Lung (tissue), 12 donors: Measurements from ENCODE around the gene MTERF4. TPM values are rescaled to one million over a fixed set of nuclear protein-coding genes. Genes with fewer than 3 reads are reported as not detected.

ENCODE experiments used
- ATAC-seq: fragments of 200-7000 bp; cut with Tn5 transposase; one replicate; pipeline ENCODE4 v1.9.1; 2020; ENCODE audit warnings: moderate number of reproducible peaks; ENCODE audit not compliant: insufficient read depth, low FRiP score
- DNase-seq, 3 donors: peaks; one replicate each; pipeline ENCODE4 v3.0.0-alpha.2; 2013 to 2017
- H3K27ac ChIP-seq, 2 donors: one replicate each; pipeline ENCODE4 v1.5.1; 2013; ENCODE audit warnings: mild to moderate bottlenecking in 2 of 2, moderate library complexity in 2 of 2, control low read depth in 1 of 2, inconsistent platforms in 1 of 2, low read depth in 1 of 2, low read length in 1 of 2
- H3K27me3 ChIP-seq, 3 donors: one replicate each; pipeline ENCODE4 v1.5.1; 2013; ENCODE audit warnings: low read length in 2 of 3; ENCODE audit not compliant: control insufficient read depth in 3 of 3, insufficient read depth in 3 of 3
- H3K36me3 ChIP-seq, 4 donors: one replicate each; pipeline ENCODE4 v1.5.1; 2013; ENCODE audit warnings: low read length in 4 of 4, mild to moderate bottlenecking in 1 of 4, moderate library complexity in 1 of 4; ENCODE audit not compliant: control insufficient read depth in 4 of 4, insufficient read depth in 4 of 4
- H3K4me1 ChIP-seq, 5 donors: one replicate each; pipeline ENCODE4 v1.5.1; 2013; ENCODE audit warnings: low read length in 5 of 5, mild to moderate bottlenecking in 2 of 5, moderate library complexity in 1 of 5; ENCODE audit not compliant: control insufficient read depth in 5 of 5, insufficient read depth in 5 of 5
- H3K4me3 ChIP-seq: one replicate; pipeline ENCODE4 v1.5.1; 2013; ENCODE audit warnings: mild to moderate bottlenecking, control low read depth, moderate library complexity
- H3K9ac ChIP-seq, 2 donors: one replicate each; pipeline ENCODE4 v1.5.1; 2013; ENCODE audit warnings: low read length in 2 of 2, control low read depth in 1 of 2; ENCODE audit not compliant: insufficient read depth in 1 of 2
- H3K9me3 ChIP-seq, 4 donors: one replicate each; pipeline ENCODE4 v1.5.1; 2013; ENCODE audit warnings: low read length in 3 of 4, mild to moderate bottlenecking in 1 of 4, moderate library complexity in 1 of 4; ENCODE audit not compliant: control insufficient read depth in 4 of 4, insufficient read depth in 3 of 4
- WGBS, 2 donors: extraction: QIAGEN DNeasy Blood & Tissue Kit; methylation state at CpG; one replicate each; pipeline ENCODE4 v1.1.7; 2013; 5-methylcytosine and 5-hydroxymethylcytosine counted together
- polyA plus RNA-seq, 2 donors: library from polyadenylated mRNA; stranded (reverse); fragments of 200-250 nt; gene quantifications; one replicate each; pipeline ENCODE4 v1.2.1, GENCODE V29; 2013
- total RNA-seq, 2 donors: library from RNA; depleted of rRNA in 1 of 2; stranded (reverse); fragments of >200 nt in 1 of 2; gene quantifications; one replicate each; pipeline ENCODE4 v1.2.1, GENCODE V29; 2014 to 2021
- TF ChIP-seq, protein P1 (sequence below): IDR thresholded peaks from 2 replicates; pipeline ENCODE4 v1.5.1; 2012; ENCODE audit warnings: mild to moderate bottlenecking; ENCODE audit errors: control extremely low read depth, extremely low read depth
- donor health status: control.
- donor health status: control.
- donor health status: Bipolar disorder and iron deficiency.
- donor health status: healthy.
- donor health status: DM: yes; HTN: yes; CAD: no.

Gene MTERF4
- total and polyA plus RNA-seq, 4 donors = 23.5 to 50.1 (median 27.5) TPM

DNA sequence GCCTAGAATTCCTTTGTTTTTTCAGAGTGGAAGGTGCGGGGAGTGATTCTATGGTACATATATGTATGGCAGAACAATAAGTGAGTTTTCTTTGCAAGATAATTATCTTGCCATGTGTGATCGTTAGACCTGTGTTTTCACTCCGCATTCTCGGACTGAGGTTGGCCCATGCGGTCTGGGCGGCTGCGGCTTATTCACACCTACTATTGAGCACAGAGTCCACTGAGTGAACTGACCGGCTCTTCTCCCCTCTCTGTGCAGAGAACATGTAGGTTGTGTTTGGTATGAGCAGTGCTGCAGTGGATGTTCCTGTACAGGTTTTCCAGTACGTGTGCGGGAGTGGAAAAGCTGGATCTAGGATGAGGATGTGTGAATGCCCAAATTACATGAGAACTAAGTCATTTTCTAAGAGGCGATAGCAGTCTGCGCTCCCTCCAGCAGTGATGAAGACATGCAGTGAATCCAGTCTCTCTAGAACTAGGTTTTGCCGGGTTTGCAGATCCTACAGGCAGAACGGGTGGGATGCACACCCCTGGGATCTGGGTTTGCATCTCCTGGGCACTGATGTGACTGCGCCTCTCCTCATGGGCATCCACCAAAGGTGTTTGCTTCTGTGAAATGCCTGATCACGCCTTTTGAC is 27.1 kb downstream of the MTERF4 start:
- DNase-seq (no peak), ATAC-seq (no peak)
- Histone ChIP-seq H3K4me1 (no peaks in the 10 kb centered on the region), H3K4me3 (no peak overlapping the region), H3K36me3 (peaks cover 6 to 56% (median 35%) of the 10 kb centered on the region in 4 donors), H3K9me3 (no peaks in the 10 kb centered on the region), H3K27ac (no peak overlapping the region), H3K9ac (no peak overlapping the region), H3K27me3 (no peaks in the 10 kb centered on the region)
- TF ChIP-seq, protein P1, sequence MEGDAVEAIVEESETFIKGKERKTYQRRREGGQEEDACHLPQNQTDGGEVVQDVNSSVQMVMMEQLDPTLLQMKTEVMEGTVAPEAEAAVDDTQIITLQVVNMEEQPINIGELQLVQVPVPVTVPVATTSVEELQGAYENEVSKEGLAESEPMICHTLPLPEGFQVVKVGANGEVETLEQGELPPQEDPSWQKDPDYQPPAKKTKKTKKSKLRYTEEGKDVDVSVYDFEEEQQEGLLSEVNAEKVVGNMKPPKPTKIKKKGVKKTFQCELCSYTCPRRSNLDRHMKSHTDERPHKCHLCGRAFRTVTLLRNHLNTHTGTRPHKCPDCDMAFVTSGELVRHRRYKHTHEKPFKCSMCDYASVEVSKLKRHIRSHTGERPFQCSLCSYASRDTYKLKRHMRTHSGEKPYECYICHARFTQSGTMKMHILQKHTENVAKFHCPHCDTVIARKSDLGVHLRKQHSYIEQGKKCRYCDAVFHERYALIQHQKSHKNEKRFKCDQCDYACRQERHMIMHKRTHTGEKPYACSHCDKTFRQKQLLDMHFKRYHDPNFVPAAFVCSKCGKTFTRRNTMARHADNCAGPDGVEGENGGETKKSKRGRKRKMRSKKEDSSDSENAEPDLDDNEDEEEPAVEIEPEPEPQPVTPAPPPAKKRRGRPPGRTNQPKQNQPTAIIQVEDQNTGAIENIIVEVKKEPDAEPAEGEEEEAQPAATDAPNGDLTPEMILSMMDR = no peak
- 96% methylated on average over 16 of the region's 16 CpGs for WGBS, 2 donors

- DNase-seq = no peak
- Histone ChIP-seq H3K27ac (no peak overlapping the region), H3K9me3 (no peaks in the 10 kb centered on the region), H3K27me3 (no peaks in the 10 kb centered on the region), H3K4me3 (no peak overlapping the region), H3K4me1 (no peaks in the 10 kb centered on the region), H3K9ac (no peak overlapping the region), H3K36me3 (peaks cover 6 to 61% (median 41%) of the 10 kb centered on the region in 4 donors)
- no peak for ATAC-seq
- 79 to 89% methylated on average over 16 of the region's 16 CpGs for WGBS, 2 donors
- TF ChIP-seq, protein P1 = no peak
These were observed 27.8 kb downstream of the MTERF4 start for GRCh38 chr2:241074065-241074818.

GRCh38 chr2:241073166-241074064 is 28.7 kb downstream of the MTERF4 start:
- no peak overlapping the region for H3K27ac ChIP-seq
- 85 to 86% methylated on average over 25 of the region's 25 CpGs for WGBS, 2 donors
- H3K9ac ChIP-seq = no peak overlapping the region
- H3K27me3 ChIP-seq = no peaks in the 10 kb centered on the region
- TF ChIP-seq, protein P1 = no peak
- peaks cover 6 to 69% (median 46%) of the 10 kb centered on the region in 4 donors for H3K36me3 ChIP-seq
- H3K9me3 ChIP-seq = no peaks in the 10 kb centered on the region
- H3K4me3 ChIP-seq = no peak overlapping the region
- DNase-seq = no peak
- no peaks in the 10 kb centered on the region for H3K4me1 ChIP-seq
- no peak for ATAC-seq
